Measurements from ENCODE around the gene QARS1.

- TF ChIP-seq CTCF (IDR thresholded peaks at IDR 0.05) (no peak), POLR2A (IDR thresholded peaks at IDR 0.05) (no peak)
Observed at GRCh38 chr3:49108346-49108745, 3.8 kb upstream of the QARS1 start.

Data from heart left ventricle (tissue), 13 donors.